Panc1 (cell line): Measurements from ENCODE around the gene TRAF3IP1. TPM values are rescaled to one million over a fixed set of nuclear protein-coding genes. Genes with fewer than 3 reads are reported as not detected.

Experiments
- ATAC-seq: fragments of 200-7000 bp; cut with Tn5 transposase; 2 replicates; pipeline ENCODE4 v1.9.1; 2020; ENCODE audit warnings: mild to moderate bottlenecking, moderate library complexity
- BruUV-seq: library from RNA; stranded (reverse); fragments of 400-500 nt; replicated peaks from 2 replicates; lab custom pipeline; 2021; lab: Mats Ljungman, UMichigan
- CTCF ChIA-PET: fragments of 300-600 bp; sonication (Branson Sonifier 250); formaldehyde crosslinking; loops from one replicate; lab custom pipeline; 2022; ENCODE audit warnings: antibody characterized with exemption; lab: Charles Lee
- POLR2A ChIA-PET: fragments of 300-600 bp; sonication (Branson Sonifier 250); formaldehyde crosslinking; loops from one replicate; lab custom pipeline; 2022; ENCODE audit warnings: antibody characterized with exemption; lab: Charles Lee
- DNase-seq: peaks from one replicate; pipeline ENCODE4 v3.0.0-alpha.2; 2010; ENCODE audit warnings: low read depth, low spot score
- H3K27ac ChIP-seq: 2 replicates; pipeline ENCODE4 v1.5.1; 2011; ENCODE audit warnings: mild to moderate bottlenecking, low read length, inconsistent platforms
- H3K27me3 ChIP-seq: fragments of 200-500 bp; sonication (Bioruptor generic); 2 replicates; pipeline ENCODE4 v1.6.0; 2014; ENCODE audit warnings: low read length, inconsistent platforms; ENCODE audit not compliant: control insufficient read depth, insufficient read depth
- H3K36me3 ChIP-seq: fragments of 200-500 bp; sonication (Bioruptor generic); 2 replicates; pipeline ENCODE4 v1.5.1; 2014; ENCODE audit warnings: inconsistent platforms, mild to moderate bottlenecking, low read length, moderate library complexity; ENCODE audit not compliant: control insufficient read depth, insufficient read depth
- H3K4me1 ChIP-seq: 2 replicates; pipeline ENCODE4 v1.5.1; 2011; ENCODE audit warnings: inconsistent platforms, mild to moderate bottlenecking, low read length, moderate library complexity; ENCODE audit not compliant: control insufficient read depth, insufficient read depth
- H3K4me3 ChIP-seq, 2 experiments: 2 replicates each; pipeline ENCODE4 v1.5.1; 2011 to 2012; ENCODE audit warnings: low read depth in 2 of 2, low read length in 2 of 2, mild to moderate bottlenecking in 2 of 2, inconsistent platforms in 1 of 2, moderate library complexity in 1 of 2
- H3K9me3 ChIP-seq: fragments of 200-500 bp; sonication (Bioruptor generic); 2 replicates; pipeline ENCODE4 v1.5.1; 2014; ENCODE audit warnings: low read depth, mild to moderate bottlenecking, inconsistent platforms, low read length, moderate library complexity; ENCODE audit not compliant: control insufficient read depth, insufficient read depth
- POLR2AphosphoS5 ChIP-seq: IDR thresholded peaks from 2 replicates; pipeline ENCODE4 v1.6.1; 2012; ENCODE audit warnings: mild to moderate bottlenecking, low read depth, low read length, moderate library complexity
- SIN3A ChIP-seq: IDR thresholded peaks from 2 replicates; pipeline ENCODE4 v1.6.1; 2012; ENCODE audit warnings: low read depth, mild to moderate bottlenecking, low read length, moderate library complexity, borderline replicate concordance; ENCODE audit not compliant: insufficient read depth
- TCF7L2 ChIP-seq: IDR thresholded peaks from 2 replicates; pipeline ENCODE4 v1.6.1; 2011; ENCODE audit warnings: mild to moderate bottlenecking, low read depth, low read length, inconsistent platforms
- in situ Hi-C: cut with HindIII; loops from 2 replicates; pipeline ENCODE4 v1.10.0; 2016; ENCODE audit warnings: low sequenced_read_pairs, low pct_unique_long_range_greater_than_20kb
- intact Hi-C: fragments of 100-400 bp; cut with micrococcal nuclease; formaldehyde crosslinking; loops from one replicate; pipeline ENCODE4 v1.10.0; 2022; ENCODE audit not compliant: unreplicated experiment
- total RNA-seq: library from RNA; stranded (reverse); gene quantifications from one replicate; pipeline ENCODE4 v1.2.1, GENCODE V29; 2021; ENCODE audit not compliant: unreplicated experiment
- TF ChIP-seq, protein P1 (sequence below): fragments of 450-650 bp; IDR thresholded peaks from 2 replicates; pipeline ENCODE4 v1.5.1; 2017; ENCODE audit warnings: mild to moderate bottlenecking
- TF ChIP-seq, protein P2 (sequence below), 2 experiments: IDR thresholded peaks; 2 replicates each; pipeline ENCODE4 v1.6.1; 2011 to 2012; ENCODE audit warnings: low read depth in 2 of 2, control low read depth in 1 of 2, low read length in 1 of 2, mild to moderate bottlenecking in 1 of 2, moderate library complexity in 1 of 2; ENCODE audit not compliant: insufficient read depth in 1 of 2

The TRAF3IP1 gene
- total RNA-seq, 1 experiment from 2014 or later, result 23.4 TPM

DNA sequence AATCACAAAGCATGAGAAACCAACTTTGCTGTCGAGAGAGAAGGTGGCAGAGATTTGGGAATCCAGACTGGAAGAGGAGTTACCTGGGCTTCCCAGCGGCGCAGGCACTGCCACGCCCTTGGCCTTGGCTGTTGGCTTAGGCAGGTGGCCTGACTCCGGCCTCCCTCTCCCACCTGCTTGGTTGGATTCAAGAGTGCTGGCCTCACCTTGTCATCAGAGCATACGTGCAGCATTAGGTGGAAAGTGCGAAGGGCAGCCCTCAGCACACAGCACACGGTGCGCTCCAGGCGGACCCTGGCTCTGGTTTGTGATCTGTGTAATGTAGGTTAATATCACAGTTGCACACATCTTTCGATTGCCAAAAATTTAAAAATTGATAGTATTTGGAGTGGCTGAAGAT is 87.2 kb downstream of the TRAF3IP1 start:
- intact Hi-C loops (no loop called here), in situ Hi-C loops (no loop called here)
- ChIA-PET POLR2A (no interaction called here), CTCF (no interaction called here)
- Histone ChIP-seq H3K9me3 (no peaks in the 10 kb centered on the region), H3K27me3 (no peaks in the 10 kb centered on the region), H3K4me3 (no peak overlapping the region), H3K27ac (no peak overlapping the region), H3K36me3 (no peaks in the 10 kb centered on the region), H3K4me1 (no peaks in the 10 kb centered on the region)
- no peak for DNase-seq
- ATAC-seq, result no peak
- no TSS peak for BruUV-seq
- TF ChIP-seq, protein P1, sequence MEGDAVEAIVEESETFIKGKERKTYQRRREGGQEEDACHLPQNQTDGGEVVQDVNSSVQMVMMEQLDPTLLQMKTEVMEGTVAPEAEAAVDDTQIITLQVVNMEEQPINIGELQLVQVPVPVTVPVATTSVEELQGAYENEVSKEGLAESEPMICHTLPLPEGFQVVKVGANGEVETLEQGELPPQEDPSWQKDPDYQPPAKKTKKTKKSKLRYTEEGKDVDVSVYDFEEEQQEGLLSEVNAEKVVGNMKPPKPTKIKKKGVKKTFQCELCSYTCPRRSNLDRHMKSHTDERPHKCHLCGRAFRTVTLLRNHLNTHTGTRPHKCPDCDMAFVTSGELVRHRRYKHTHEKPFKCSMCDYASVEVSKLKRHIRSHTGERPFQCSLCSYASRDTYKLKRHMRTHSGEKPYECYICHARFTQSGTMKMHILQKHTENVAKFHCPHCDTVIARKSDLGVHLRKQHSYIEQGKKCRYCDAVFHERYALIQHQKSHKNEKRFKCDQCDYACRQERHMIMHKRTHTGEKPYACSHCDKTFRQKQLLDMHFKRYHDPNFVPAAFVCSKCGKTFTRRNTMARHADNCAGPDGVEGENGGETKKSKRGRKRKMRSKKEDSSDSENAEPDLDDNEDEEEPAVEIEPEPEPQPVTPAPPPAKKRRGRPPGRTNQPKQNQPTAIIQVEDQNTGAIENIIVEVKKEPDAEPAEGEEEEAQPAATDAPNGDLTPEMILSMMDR, result no peak
- TF ChIP-seq SIN3A (no peak), TCF7L2 (no peak), POLR2AphosphoS5 (no peak)
- TF ChIP-seq, protein P2, sequence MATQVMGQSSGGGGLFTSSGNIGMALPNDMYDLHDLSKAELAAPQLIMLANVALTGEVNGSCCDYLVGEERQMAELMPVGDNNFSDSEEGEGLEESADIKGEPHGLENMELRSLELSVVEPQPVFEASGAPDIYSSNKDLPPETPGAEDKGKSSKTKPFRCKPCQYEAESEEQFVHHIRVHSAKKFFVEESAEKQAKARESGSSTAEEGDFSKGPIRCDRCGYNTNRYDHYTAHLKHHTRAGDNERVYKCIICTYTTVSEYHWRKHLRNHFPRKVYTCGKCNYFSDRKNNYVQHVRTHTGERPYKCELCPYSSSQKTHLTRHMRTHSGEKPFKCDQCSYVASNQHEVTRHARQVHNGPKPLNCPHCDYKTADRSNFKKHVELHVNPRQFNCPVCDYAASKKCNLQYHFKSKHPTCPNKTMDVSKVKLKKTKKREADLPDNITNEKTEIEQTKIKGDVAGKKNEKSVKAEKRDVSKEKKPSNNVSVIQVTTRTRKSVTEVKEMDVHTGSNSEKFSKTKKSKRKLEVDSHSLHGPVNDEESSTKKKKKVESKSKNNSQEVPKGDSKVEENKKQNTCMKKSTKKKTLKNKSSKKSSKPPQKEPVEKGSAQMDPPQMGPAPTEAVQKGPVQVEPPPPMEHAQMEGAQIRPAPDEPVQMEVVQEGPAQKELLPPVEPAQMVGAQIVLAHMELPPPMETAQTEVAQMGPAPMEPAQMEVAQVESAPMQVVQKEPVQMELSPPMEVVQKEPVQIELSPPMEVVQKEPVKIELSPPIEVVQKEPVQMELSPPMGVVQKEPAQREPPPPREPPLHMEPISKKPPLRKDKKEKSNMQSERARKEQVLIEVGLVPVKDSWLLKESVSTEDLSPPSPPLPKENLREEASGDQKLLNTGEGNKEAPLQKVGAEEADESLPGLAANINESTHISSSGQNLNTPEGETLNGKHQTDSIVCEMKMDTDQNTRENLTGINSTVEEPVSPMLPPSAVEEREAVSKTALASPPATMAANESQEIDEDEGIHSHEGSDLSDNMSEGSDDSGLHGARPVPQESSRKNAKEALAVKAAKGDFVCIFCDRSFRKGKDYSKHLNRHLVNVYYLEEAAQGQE (IDR thresholded peaks at IDR 0.05; ENCODE audit: insufficient read depth in 1 of 2, low read depth in 2 of 2, low read length in 1 of 2), result no peak

DNA sequence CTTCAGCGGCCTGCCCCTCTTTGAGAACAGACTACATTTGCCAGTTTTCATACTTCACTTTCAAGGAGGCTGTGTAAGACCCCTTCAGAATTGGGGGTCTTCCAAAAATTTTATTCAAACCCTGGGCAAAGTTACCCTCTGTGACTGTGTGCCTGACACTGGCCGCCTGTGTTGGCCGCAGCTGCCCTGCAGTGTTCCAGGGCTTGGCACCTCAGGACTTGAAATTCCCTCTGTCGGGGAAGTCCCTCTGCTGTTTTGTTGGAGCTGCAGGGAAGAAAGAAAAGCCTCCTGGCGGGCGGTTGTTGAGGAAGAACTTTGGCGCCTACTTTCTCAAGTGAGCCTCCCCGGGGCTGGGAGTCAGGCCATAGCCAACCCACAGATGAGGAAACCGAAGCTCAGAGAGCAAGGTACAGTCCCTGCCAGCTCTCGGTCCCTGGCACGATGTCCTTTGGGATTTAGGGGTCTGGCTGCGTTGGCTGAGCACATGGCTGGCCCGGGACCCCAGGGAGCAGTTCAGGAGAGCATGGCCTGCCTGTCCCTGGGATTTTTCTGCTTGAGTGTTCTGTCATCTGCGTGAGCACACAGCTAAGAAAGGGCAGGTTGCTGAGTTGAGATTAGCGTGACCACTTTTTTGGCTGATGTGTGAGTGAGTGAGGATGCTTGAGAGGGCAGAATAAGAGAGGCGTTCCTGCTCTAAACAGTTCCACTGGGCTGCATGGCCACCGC is 88.5 kb downstream of the TRAF3IP1 start:
- Histone ChIP-seq H3K36me3 (no peaks in the 10 kb centered on the region), H3K27me3 (no peaks in the 10 kb centered on the region), H3K4me1 (no peaks in the 10 kb centered on the region), H3K27ac (no peak overlapping the region), H3K4me3 (no peak overlapping the region), H3K9me3 (no peaks in the 10 kb centered on the region)
- ChIA-PET CTCF (no interaction called here), POLR2A (no interaction called here)
- TF ChIP-seq, protein P2 (IDR thresholded peaks at IDR 0.05; ENCODE audit: insufficient read depth in 1 of 2, low read depth in 2 of 2, low read length in 1 of 2), result no peak
- TF ChIP-seq TCF7L2 (no peak), POLR2AphosphoS5 (no peak), SIN3A (no peak)
- TF ChIP-seq, protein P1, result no peak
- DNase-seq, result no peak
- BruUV-seq, result no TSS peak
- in situ Hi-C loops, result no loop called here
- ATAC-seq, result no peak
- intact Hi-C loops, result no loop called here
